HG03139 (cell line): ENCODE measurements around the gene CIRBP.

Experiments
- ATAC-seq: cut with Tn5 transposase; IDR thresholded peaks from one replicate; pipeline ENCODE4 v1.9.1; 2021; ENCODE audit not compliant: unreplicated experiment

Gene CIRBP

DNA sequence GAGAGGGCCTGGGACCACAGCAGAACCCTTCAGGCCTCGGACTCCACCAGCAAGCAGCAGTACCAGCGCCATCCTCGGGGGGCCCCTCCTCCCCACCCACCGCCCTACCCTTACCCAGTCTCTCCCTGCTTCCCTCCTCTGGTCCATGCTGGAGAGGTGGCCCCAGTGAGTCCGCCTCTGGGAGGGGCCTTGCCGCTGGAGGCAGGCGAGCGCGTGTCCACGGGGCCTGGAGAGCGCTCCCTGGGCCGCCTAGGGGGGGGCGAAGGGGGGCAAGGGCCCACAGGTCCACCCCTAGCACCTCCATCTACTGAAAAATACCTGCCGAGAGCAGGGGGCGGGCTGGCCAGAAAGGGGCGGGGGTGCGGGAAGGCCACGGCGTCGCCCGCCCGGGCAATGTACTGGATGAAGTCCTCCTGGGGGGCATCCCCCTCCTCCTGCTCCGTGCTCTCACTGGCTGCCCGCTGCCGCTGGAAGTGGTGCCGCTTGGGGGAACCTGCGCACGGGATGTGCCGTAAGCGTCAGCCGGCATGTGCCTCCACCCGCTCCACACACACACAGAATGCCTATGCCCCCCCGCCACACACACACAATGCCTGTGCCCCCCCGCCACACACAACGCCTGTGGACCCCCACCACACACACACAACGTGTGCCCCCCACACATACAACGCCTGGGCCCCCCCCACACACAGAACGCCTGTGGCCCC lies 38.2 kb upstream of the CIRBP start:
- ATAC-seq = no peak

DNA sequence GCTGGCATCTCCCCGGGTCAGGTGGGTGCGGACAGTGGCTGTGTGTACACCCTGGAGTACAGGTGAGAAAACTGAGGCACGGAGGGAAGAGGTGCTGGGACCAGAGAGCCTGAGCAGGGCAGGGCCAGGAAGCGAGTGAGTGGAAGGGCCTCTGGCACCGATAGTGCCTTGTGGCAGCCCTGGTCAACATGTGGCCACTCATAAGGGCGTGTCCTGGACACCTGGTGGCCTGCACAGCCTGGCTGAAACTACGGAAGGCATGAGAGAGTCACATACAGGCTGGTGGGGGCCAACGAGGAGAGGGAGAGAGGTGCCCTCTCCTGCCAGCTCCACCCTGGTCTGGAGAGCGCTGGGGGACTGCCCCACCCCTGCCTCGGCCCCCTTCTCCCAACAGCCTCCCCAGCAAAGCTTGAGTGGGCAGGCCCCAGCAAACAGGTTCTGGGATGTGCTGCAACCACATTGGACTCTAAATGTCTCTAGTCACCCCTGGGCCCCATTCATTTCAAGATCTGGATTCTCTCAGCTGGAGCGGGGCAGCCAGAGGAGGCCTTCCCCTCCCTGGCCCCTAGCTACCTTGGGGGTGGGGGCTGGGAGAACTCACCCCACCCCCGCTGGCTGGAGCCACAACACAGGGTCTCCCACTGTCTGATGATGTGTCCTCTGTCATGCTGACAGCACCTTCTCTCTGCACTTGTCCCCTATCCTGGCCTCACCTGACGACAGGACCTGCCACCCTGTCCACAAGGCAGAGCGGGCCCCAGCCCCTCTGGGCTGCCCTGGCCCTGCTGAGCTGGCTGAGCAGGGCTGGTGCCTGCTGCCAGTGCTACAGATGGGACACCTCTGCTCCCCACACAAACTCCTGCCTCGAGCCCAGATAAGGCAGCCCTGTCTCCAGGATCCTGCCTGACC lies 37.1 kb upstream of the CIRBP start:
- no peak for ATAC-seq

DNA sequence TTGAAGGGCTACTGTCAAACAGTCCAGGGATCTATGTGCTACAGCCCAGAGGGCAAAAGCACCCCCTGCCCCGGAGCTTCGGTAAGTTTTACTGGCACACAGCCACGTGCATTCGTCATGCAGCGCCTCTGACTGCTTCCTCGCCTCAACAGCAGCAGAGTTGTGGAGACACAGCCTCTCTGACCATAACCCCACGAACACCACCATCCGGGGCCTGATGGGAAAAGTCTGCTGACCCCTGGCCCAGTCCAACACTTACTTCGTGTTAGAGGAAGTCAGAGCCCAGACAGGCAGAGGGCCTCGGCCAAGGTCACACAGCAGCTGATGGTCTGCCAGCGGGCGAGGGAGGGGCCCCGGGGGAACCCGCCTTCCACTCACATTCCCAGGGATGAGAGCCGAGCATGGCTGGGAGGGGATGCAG lies 36.5 kb upstream of the CIRBP start:
- no peak for ATAC-seq

DNA sequence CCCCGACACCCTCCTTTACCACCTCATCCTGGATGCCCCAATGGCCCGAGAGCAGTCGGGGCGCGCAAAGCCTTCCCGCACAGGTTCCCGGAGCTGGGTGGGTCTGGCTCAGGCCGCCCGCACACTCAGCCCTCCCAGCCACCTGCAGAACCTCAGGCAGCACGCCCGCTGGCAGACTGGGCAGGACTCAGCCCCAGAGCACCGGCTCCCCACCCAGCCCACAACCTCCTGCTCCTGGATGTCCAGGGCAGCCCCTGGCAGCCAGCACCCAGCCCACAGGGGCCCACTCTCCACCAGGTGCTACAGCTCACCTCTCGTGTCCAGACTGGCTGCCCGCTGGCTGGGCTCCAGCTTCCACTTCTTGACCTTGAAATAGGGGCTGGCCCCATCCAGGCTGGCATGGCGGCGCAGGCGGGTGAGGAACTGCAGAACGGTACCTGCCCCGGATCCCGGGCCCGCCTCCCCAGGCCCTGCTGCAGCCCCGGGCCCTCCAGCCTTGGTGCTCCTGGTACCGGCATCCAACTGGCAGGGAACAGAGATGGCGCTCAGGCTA lies 35.9 kb upstream of the CIRBP start:
- ATAC-seq = no peak

DNA sequence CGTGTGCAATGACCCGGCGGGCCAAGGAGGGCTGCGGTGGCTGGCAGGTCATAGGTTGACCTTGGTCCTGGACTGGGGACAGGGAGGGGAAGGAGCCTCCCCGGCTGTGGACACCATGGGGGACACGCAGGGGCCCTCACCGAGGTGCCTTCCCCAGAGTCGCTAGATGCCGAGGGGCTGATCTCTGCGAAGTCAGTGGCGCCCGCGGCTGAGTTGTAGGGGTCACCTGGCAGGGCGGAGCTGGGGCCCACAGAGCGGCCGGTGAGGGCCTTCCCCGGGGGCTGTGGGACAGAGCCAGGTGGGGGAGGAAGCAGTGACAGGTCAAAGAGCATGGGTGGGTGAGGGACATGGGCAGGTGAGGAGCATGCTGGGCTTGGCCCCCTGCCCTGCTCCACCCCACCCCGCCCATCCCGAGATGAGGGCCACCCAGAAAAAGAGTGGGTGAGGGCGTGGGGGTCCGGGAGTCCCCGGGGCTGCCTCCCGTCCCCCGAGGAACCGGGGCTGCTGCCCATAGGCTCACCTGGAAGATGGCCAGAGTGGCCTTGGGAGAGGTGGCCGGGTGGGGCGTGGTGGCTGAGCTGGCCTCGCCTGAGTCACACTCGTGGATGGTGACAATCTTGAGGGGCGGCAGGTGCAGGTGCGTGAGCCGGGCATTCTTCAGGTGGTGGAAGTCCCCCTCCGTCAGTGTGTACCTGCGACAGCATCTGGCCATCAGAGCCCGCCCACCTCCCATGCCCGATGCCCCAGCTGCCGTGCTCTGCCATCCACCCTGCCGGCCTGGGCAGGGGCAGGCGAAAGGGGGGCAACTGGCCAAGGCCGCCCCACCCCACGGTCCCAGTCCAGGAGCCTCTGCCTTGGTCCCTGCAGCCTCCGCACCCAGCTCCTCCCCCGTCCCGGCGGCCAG lies 34.8 kb upstream of the CIRBP start:
- ATAC-seq = no peak

DNA sequence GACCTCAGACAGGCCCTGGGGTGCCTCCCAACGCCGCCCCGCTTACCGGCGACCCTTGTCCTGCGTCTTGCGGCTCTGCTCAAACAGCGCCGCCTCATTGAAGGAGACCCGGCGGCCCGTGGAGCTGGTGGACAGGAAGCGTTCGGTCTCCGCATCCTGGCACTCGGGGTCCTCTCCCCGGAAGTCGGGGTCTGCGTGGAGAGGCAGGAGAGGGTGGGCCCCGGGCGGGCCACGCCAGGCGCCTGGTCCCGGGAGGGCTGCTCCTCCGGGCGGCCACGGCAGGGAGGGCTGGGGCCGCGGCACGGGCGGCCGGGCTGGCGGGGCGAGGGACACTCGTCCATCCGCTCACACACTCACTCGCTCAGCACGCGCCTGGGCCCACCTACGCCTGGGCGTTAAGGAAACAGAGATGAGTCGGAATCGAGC lies 34.2 kb upstream of the CIRBP start:
- no peak for ATAC-seq

DNA sequence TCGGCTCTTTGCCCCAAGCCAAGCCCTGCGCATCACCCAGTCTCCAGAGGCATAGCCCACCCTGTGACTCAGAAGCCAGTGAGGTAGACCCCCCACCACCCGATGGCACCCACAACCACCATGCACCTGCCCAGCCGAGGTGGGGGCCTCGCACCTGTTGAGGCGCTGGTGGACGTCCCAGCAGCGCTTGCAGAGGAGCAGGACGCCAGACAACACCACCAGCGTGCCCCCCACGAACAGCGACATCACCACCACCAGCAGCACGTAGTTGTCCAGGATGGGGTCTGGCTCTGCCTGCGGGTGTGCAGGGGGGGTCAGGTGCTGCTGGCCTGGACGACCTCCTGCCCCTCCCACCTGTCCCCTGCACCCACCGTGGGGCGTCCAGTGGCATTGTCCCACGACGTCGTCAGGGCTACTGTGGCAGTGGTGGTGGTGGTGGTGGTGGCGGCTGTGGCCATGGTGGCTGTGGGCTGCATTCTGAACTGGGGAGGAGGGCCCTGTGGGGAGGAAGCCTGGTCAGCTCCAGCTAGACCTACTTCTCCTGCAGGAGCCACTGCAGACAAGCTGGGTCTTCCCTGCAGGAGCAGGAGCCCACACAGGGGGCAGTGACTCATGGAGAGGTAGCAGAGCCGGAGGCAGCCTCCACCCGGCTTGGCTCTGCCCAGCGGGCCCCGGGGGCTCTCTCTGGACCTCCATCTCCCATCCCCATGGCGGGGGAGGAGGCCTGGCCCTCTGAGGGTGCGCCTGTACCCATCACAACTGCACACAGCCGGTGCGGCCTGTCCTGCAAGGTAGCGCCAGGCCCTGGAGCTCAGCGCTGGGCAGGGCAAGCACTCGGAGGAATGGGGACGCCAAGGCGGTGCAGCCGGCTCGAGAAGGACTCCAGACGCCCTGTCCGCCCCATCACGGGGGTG lies 33.2 kb upstream of the CIRBP start:
- ATAC-seq = no peak

DNA sequence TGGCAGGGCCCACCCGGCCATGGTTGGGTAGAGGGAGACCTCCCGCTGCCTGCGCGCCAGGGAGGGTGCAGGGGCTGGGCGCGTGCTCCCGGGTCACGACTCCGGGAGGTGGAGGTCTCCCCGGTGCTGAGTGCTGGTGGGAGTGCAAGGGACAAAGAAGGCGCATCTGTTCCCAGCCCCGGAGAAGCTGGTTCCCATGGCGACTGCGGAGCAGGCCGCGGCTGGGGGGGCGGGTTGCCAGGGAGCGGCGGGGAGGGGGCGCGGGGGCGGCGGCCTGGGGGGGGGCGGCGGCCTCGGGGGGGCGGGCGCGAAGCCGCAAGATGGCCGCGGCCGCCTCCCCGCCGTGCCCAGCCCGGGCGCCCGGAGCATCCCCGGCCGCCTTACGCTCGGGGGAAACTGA lies 32.6 kb upstream of the CIRBP start:
- no peak for ATAC-seq

DNA sequence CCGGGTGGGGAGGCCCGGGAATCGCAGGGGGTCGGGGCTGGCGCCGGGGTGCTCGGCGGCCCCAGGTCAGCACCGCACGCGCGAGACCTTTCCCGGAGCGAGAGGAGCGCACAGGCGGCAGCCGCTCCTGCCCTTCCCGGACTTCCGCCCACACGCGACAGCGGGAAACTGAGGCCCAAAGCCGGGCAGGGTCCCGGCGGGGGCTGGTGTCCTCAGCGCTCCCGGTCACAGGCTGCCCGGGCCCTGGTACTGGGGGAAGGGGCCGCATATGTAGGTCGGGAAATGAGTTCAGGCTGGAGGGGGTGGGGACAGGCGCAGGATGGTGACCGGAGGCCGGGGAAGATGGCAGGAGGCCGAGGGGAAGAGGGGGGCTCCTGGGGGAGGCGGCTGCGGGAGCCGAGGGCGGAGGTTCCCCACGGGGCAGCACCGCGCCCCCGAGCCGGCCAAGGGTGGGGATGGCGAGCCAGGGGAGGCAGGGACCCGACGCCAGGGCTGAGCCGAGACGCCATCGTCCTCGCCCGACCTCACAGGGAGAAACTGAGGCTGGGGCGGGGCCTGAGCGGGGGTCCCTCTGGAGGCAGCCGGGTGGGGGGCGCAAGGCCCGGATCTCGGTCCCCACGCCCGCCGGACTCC lies 32.0 kb upstream of the CIRBP start:
- no peak for ATAC-seq

DNA sequence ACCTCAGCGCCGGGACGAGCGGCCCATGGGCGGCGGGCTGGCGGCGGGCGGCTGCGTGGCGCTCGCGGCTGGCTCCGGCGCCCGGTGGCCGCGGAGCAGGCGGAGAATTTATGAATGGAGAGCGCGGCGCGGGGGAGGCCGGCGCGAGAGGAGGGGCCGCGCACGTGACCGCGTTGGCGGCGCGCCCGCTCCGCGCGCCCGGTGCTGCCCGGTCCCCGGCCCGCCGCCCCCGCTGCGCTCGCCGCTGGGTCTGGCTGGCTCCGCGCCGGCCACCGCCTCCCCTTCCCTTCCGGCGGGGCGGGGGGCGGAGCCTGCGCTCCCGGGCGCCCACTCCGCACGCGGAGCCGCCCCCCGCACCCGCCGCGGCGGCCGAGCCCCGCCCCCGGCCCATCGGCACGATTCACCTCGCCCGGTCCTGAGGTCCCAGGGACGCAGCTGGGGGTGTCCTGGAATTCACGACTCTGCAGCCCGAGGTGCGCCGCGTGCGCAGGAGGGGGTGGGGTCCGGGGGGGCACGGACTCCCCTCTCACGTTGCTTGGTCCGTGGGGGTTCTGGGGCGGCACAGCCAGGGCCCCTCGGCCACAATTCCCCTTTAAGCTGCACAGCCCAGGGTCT lies 31.3 kb upstream of the CIRBP start, which contains the start of gene CBARP:
CBARP (minus strand) TSS at position 252 of the 615 bp plus-strand sequence. CDS start 1,905 bp downstream, outside the sequence.
- ATAC-seq = no peak

DNA sequence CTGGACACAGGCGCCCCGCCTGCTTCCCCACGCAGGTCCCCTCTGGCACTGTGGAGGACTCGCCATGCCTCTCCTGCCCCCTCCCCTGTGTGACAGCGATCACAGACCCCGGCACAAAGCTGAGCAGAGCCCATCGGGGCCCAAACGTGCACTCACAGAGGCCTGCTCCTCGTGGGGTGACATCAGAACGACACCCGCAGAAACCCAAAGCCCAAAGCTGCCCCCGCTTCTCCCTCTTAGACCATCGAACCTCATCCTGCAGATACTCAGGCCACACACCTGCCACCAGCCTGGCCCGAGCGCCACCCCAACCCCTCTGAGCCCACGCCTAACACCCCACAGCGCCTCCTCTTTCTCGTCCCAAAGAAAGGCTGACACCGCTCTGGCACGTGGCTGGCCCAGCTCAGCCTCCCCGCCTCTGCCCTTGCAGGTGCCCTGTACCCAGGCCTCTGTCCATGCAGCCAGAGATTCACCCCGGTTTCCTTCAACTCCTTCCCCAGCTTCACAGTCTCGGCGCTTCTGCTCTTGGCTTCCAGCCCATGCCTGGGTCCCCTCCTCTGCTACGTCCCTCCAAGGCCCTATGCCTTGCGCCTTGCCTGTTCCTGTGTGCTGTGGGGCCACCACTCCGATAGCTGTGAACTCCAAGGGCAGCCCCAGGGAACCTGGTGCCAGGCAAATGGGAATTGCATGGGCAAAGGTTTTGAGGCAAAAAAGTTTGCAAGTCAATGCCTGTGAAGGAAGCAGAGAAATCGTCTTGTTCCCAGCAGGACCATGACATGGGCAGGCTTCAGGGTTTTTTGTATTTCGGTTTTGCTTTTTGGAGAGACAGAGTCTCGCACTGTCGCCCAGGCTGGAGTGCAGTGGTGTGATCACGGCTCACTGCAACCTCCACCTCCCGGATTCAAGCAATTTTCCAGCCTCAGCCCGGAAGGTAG lies 30.5 kb upstream of the CIRBP start:
- no peak for ATAC-seq

DNA sequence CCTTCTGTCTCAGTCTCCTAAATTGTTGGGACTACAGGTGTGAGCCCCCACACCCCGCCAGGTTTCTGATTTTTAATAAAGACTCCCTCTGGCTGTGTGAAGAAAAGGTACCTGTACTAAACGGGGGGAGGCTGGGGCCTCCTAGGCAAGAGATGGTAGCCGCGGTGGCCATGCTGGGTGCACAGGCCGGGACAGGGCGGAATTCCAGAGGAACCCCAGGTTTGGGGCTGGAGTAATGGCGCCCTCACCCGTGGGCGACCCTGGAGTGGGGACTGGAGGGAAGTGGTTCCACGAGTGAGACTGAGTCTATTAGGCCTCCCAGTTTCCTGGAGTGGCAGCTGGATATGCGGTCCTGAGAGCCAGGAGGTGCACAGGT lies 29.7 kb upstream of the CIRBP start:
- no peak for ATAC-seq

DNA sequence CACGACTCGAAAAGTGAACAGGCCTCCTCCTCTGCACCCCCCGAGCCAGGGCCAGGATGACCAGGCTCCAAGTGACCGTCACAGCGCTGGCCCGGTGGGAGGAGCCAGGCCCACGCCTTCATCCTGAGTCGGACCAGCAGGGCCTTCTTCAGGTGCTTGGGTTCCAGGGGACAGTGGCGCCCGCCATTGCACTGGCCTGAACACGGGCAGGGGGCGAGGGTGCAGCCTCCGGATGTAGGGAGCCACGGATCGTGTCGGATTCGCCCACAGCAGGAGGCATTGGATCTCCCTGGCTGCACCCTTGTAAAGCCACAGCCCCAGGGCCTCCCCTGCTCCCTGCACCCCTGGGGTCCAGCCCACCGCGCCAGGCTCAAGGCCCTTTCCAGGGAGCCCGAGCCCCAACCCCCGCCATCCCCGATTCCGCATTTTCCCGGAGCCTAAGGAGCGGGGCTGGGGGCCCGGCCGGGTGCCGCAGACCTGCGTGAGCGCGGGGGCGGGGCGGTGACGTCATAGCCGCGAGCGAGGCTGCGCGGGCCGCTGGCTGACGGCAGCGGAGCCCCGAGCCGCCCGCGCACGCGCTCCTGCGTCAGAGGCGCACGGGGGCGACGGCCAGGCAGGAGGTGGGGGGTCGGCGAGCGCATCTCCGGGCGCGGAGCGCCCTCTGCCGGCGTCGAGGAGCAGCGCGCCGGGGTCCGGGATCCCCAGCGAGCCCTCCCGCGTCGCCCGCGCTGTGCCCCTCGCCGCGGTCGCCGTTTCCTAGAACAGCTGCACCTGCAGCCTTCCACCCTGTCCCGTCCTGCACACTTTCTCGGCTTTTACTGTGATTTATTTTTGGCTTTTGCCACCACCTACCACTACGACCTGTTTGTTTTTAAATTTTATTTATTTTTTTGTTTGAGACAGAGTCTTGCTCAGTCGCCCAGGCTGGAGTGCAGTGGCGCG lies 29.1 kb upstream of the CIRBP start:
- ATAC-seq = no peak

DNA sequence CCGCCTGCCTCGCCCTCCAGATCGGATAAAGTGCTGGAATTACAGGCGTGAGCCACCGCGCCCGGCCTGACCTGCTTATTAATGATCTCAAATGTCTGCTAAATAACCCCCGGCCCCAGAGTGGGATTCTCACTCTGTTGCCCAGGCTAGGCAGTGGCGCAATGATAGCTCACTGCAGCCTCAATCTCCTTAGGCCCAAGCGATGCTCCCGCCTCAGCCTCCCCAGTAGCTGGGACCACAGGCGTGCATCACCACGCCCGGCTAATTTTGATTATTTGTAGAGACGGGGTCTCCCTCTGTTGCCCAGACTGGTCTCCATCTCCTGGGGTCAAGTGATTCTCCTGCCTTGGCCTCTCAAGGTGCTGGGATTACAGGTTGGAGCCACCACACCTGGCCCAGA lies 28.2 kb upstream of the CIRBP start:
- ATAC-seq = no peak

DNA sequence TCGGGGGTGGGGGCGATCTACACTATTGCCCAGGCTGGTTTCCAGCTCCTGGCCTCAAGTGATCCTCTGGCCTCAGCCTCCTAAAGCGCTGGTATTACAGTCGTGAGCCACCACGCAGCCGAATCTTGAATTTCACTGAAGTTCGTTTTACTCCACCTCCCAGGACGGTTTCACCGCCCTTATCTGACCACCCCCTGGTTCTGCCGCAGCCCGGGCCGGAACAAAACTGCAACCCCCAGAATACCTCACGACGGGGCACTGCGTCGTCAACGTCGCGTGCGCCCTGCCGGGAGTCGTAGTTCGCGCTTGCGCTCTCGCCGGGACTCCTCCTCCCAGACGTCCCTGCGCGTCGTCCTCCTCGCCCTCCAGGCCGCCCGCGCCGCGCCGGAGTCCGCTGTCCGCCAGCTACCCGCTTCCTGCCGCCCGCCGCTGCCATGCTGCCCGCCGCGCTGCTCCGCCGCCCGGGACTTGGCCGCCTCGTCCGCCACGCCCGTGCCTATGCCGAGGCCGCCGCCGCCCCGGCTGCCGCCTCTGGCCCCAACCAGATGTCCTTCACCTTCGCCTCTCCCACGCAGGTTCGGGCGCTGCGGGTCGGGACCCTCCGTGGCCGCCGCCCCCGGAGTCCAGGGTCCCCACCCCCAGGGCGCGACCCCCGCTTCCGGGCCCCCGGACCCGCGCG lies 27.6 kb upstream of the CIRBP start, which contains the start of gene ATP5F1D:
ATP5F1D (plus strand) TSS at position 335 of the 679 bp plus-strand sequence; CDS start at position 435, 100 bp downstream.
- peak; percentile 38 for ATAC-seq
